Kidney (tissue), 14 donors: ENCODE data around the gene RBM6. TPM values are rescaled to one million over a fixed set of nuclear protein-coding genes. Genes with fewer than 3 reads are reported as not detected.

Source experiments
- DNase-seq, 5 donors: peaks; one replicate each; pipeline ENCODE4 v3.0.0-alpha.2; 2013 to 2020
- FAIRE-seq: peaks from 2 replicates; lab custom pipeline; 2012; peaks lifted over from hg19 to GRCh38; lab: Jason Lieb, UNC
- H3K27ac ChIP-seq, 2 donors: one replicate each; pipeline ENCODE4 v1.7.0; 2013; ENCODE audit warnings: low read depth in 2 of 2, low read length in 2 of 2, inconsistent platforms in 1 of 2
- H3K27me3 ChIP-seq: one replicate; pipeline ENCODE4 v1.7.1; 2013; ENCODE audit warnings: low read length, inconsistent platforms; ENCODE audit not compliant: control insufficient read depth, insufficient read depth
- H3K36me3 ChIP-seq, 3 donors: one replicate each; pipeline versions ENCODE4 v1.7.0 to v1.7.1; 2013; ENCODE audit warnings: low read length in 3 of 3, control low read depth in 1 of 3, inconsistent platforms in 1 of 3; ENCODE audit not compliant: insufficient read depth in 3 of 3, control insufficient read depth in 2 of 3
- H3K4me1 ChIP-seq, 3 donors: one replicate each; pipeline versions ENCODE4 v1.7.0 to v1.7.1; 2013; ENCODE audit warnings: low read length in 3 of 3, inconsistent platforms in 1 of 3, low read depth in 1 of 3; ENCODE audit not compliant: control insufficient read depth in 2 of 3, insufficient read depth in 2 of 3
- H3K4me3 ChIP-seq, 3 donors: one replicate each; pipeline versions ENCODE4 v1.7.0 to v1.8.1; 2013; ENCODE audit warnings: low read length in 3 of 3, control low read depth in 1 of 3, inconsistent platforms in 1 of 3
- H3K9ac ChIP-seq, 3 donors: one replicate each; pipeline versions ENCODE4 v1.7.0 to v1.7.1; 2013; ENCODE audit warnings: low read length in 3 of 3, control low read depth in 1 of 3, inconsistent platforms in 1 of 3
- H3K9me3 ChIP-seq, 3 donors: one replicate each; pipeline versions ENCODE4 v1.7.0 to v1.7.1; 2013; ENCODE audit warnings: low read length in 3 of 3, control low read depth in 1 of 3, inconsistent platforms in 1 of 3; ENCODE audit not compliant: control insufficient read depth in 2 of 3, insufficient read depth in 1 of 3
- intact Hi-C: fragments of 100-400 bp; cut with DNase I; formaldehyde crosslinking; loops from one replicate; pipeline ENCODE4 v1.11.1; 2022
- polyA plus RNA-seq: library from polyadenylated mRNA; stranded (reverse); fragments of 350-450 nt; fragmentation: Illumina TruSeq; extraction: RNeasy Lipid Tissue Mini Kit (QIAGEN cat#74804); gene quantifications from one replicate; pipeline ENCODE4 v1.2.3, GENCODE V29; 2014; ENCODE audit warnings: low read depth, low replicate concordance; ENCODE audit not compliant: insufficient read depth
- total RNA-seq: library from RNA; stranded (reverse); fragmentation: NEBNext Ultra II Directional; extraction: Animal tissue kit (Norgen Biotek cat#: 25700); gene quantifications from one replicate; pipeline ENCODE4 v1.2.1, GENCODE V29; 2021
- TF ChIP-seq, protein P1 (sequence below): IDR thresholded peaks from 3 replicates; pipeline ENCODE4 v1.5.1; 2012; ENCODE audit warnings: mild to moderate bottlenecking, moderate library complexity, borderline replicate concordance; ENCODE audit not compliant: insufficient read depth; ENCODE audit errors: extremely low read depth
- donor health status: control.
- donor health status: control.
- donor health status: control.
- donor health status: control.
- donor health status: control.
- donor health status: DM: yes; HTN: yes; CAD: no.
- donor health status: Normal renal cell carcinoma (clear cell type).

The RBM6 gene
- total and polyA plus RNA-seq, 2 donors from 2014 or later, result 72.0 to 90.0 TPM

DNA sequence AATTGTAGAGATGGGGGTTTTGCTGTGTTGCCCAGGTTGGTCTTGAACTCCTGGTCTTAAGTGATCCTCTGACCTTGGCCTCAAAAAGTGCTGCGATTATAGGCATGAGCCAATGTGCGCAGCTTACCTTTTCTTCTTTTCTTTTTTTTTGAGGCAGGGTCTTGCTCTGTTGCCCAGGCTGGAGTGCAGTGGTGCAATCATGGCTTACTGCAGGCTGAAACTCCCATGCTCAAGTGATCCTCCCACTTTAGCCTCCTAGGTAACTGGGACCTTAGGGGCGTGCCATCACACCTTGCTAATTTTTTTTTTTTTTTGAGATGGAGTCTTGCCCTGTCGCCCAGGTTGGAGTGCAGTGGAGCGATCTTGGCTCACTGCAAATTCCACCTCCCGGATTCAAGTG, 13.0 kb downstream of the RBM6 start:
- intact Hi-C loops, result no loop called here
- H3K4me3 ChIP-seq, result no peak overlapping the region
- H3K9me3 ChIP-seq, result no peaks in the 10 kb centered on the region
- H3K27me3 ChIP-seq, result no peaks in the 10 kb centered on the region
- H3K4me1 ChIP-seq, result peaks cover 0 to 6% (median 0%) of the 10 kb centered on the region in 3 donors
- no peaks in the 10 kb centered on the region for H3K36me3 ChIP-seq
- H3K27ac ChIP-seq, result no peak overlapping the region
- TF ChIP-seq, protein P1, sequence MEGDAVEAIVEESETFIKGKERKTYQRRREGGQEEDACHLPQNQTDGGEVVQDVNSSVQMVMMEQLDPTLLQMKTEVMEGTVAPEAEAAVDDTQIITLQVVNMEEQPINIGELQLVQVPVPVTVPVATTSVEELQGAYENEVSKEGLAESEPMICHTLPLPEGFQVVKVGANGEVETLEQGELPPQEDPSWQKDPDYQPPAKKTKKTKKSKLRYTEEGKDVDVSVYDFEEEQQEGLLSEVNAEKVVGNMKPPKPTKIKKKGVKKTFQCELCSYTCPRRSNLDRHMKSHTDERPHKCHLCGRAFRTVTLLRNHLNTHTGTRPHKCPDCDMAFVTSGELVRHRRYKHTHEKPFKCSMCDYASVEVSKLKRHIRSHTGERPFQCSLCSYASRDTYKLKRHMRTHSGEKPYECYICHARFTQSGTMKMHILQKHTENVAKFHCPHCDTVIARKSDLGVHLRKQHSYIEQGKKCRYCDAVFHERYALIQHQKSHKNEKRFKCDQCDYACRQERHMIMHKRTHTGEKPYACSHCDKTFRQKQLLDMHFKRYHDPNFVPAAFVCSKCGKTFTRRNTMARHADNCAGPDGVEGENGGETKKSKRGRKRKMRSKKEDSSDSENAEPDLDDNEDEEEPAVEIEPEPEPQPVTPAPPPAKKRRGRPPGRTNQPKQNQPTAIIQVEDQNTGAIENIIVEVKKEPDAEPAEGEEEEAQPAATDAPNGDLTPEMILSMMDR, result no peak
- H3K9ac ChIP-seq, result no peak overlapping the region
- DNase-seq (no peak), FAIRE-seq (no peak)

DNA sequence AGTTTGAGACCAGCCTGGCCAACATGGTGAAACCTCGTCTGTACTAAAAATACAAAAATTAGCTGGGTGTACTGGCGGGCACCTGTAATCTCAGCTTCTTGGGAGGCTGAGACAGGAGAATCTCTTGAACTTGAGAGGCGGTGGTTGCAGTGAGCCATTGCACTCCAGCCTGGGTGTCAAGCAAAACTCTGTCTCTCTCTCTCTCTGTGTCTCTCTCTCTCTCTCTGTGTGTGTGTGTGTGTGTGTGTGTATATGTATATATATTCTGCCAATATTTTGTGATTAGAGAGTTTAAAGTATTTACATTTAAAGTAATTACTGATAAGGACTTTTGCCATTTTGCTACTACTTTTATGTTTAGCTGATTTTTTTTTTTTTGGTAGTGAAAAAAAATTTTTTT, 15.7 kb downstream of the RBM6 start:
- FAIRE-seq (no peak), DNase-seq (no peak)
- no peak overlapping the region for H3K27ac ChIP-seq
- H3K9me3 ChIP-seq, result no peaks in the 10 kb centered on the region
- H3K27me3 ChIP-seq, result no peaks in the 10 kb centered on the region
- H3K4me1 ChIP-seq, result peaks cover 0 to 3% (median 0%) of the 10 kb centered on the region in 3 donors
- intact Hi-C loops, result no loop called here
- H3K4me3 ChIP-seq, result no peak overlapping the region
- TF ChIP-seq, protein P1, result no peak
- no peaks in the 10 kb centered on the region for H3K36me3 ChIP-seq
- H3K9ac ChIP-seq, result no peak overlapping the region

- TF ChIP-seq, protein P1, result no peak
- intact Hi-C loops, result no loop called here
- Histone ChIP-seq H3K4me3 (no peak overlapping the region), H3K27ac (no peak overlapping the region), H3K9ac (no peak overlapping the region), H3K27me3 (no peaks in the 10 kb centered on the region), H3K9me3 (no peaks in the 10 kb centered on the region), H3K36me3 (no peaks in the 10 kb centered on the region), H3K4me1 (peaks cover 0 to 7% (median 0%) of the 10 kb centered on the region in 3 donors)
- DNase-seq, result no peak
- no peak for FAIRE-seq
These were observed 26.4 kb downstream of the RBM6 start for GRCh38 chr3:49966233-49966942.
